HuH-7.5 (cell line): Measurements from ENCODE around the gene ZNF132.
"Not testable (repeated sequence)": the region's sequence is repeated elsewhere in the genome, so short reads cannot be mapped to it uniquely, and the experiment has no call there.

Experiments used
- DNase-seq: peaks from one replicate; pipeline ENCODE4 v3.0.0; 2011; ENCODE audit warnings: low spot score

ZNF132 gene

GRCh38 chr19:58439576-58440554 lies at the start of gene ZNF132:
TSS of gene ZNF132 (minus strand) at chr19:58440153. CDS start at chr19:58439821, 332 bp downstream.
- no peak for DNase-seq

DNA sequence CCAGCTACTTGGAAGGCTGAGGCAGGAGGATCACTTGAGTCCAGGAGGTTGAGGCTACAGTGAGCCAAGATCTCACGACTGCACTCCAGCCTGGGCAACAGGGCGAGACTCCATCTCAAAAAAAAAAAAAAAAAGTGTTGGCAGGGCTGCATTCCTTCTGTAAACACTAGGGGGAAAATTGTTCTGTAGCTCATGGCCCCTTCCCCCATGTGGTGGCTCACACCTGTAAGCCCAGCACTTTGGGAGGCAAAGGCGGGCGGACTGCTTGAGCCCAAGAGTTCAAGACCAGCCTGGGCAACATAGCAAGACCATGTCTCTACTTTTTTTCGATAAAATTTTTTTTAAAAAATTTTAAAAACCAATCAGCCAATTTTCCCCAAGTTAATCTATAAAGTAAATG lies 44.4 kb upstream of the ZNF132 start:
- DNase-seq: not testable (repeated sequence)

DNA sequence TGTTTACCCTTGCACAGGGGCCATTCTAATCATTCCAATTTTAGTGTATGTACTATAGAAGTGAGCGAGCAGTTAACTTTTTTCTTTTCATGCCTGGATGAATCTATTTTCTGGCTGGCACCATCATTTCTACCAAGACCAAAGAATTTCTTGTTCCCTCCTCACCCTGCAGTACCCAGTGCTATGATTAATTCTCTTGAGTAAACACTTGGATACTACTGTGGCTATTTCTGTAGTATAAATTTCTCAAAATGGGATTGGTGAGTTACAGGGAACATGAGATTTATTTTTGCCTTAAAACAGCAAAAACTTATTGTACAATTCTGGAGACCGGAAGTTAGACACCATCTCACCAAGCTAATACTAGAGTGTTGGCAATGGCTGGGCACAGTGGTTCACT lies 43.8 kb upstream of the ZNF132 start:
- DNase-seq: no peak

DNA sequence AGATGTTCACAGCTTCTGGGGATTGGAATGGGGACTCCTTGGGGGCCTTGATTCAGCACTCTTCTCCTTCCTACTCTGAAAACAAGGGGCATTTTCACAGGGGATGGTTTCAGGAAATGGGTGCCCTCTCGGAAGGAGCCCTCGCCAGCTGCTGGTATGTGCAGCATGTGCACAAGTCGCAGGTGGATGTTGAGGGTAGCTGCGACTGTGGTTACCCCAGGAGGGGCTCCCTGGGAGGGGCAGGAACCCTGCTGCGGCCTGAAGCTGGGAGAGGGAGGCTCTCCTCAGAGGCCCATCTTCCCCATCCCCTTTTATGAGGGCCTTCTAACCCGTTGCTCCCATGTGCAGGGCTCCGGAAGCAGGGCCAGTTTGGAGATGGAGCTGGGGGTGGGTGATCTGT lies 42.4 kb upstream of the ZNF132 start:
- no peak for DNase-seq

GRCh38 chr19:58480831-58481230 lies 40.9 kb upstream of the ZNF132 start:
- DNase-seq: no peak

- DNase-seq: no peak
These were observed 40.5 kb upstream of the ZNF132 start for GRCh38 chr19:58480481-58480830.

- no peak for DNase-seq
These were observed 40.0 kb upstream of the ZNF132 start for GRCh38 chr19:58479736-58480480.

GRCh38 chr19:58479303-58479702 lies 39.4 kb upstream of the ZNF132 start:
- DNase-seq: no peak

GRCh38 chr19:58477871-58478270 lies 37.9 kb upstream of the ZNF132 start:
- DNase-seq: no peak

GRCh38 chr19:58477130-58477529 lies 37.2 kb upstream of the ZNF132 start:
- DNase-seq: no peak

DNA sequence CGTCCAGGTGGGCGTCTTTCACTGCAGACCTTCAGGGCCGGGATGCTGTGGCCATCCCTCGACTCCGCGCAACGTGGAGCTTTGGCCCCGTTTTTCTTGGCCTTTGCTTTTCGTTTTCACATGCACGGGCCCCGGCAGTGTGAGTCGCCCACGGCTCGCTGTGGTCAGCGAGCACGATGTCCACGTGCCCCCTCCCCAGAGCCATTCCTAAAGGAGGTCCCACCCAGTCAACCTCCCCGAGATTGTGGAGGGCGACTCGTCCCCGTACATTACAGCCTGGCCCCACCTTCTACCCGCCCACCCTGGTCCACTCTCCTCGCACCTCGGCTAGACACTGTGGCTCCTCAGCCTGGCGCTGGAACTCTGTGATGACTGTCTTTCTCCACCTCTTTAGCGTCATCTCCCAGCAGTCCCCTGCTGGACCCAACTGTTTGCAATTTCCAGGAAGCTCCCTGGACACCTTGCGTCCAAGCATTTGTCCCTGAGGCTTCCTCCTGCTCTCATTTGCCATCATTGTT lies 36.6 kb upstream of the ZNF132 start:
- DNase-seq: peak; percentile 42

GRCh38 chr19:58475714-58476497 lies 36.0 kb upstream of the ZNF132 start, which contains the start of gene ZNF446:
TSS of gene ZNF446 (plus strand) at chr19:58476352. CDS start at chr19:58477219, 867 bp downstream.
- peak; percentile 98 for DNase-seq

- DNase-seq: no peak
These were observed 35.2 kb upstream of the ZNF132 start for GRCh38 chr19:58474997-58475713.

DNA sequence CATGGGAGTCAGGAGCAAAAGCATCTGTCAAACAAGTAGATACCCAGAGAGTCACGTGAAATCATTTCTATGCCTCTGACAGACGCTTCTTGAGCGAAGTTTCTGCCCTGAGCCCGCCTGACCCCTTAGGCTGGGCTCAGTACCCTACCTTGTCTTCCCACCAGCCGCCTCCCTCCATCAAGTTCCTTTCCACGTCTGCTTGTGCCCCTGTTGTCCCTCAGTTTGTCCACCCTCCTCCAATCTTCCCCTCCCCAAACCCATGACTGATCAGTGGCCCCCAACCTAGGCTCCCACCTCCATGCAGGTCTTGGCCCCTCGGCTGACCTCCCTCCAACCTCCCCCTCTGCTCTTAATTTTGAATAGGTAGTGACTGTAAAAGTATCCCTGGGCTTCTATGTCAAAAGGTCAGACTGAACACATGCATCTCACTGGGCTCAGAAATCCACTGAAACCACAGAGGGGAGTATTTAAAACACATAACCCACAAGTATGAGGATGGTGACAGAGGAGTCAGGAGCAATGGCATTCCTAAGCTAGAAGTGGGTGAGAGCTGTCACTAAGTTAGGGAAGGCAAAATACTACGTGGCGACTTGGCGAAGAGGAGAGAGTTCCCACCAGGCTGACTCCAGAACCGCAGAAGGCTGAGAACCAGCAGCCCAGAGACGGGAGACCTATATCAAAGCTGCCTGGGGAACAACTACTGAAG lies 34.5 kb upstream of the ZNF132 start:
- no peak for DNase-seq

- no peak for DNase-seq
These were observed 33.8 kb upstream of the ZNF132 start for GRCh38 chr19:58473775-58474174.

- DNase-seq: no peak
These were observed 31.8 kb upstream of the ZNF132 start for GRCh38 chr19:58471736-58472135.

- DNase-seq: not testable (repeated sequence)
These were observed 31.0 kb upstream of the ZNF132 start for GRCh38 chr19:58470837-58471543.

DNA sequence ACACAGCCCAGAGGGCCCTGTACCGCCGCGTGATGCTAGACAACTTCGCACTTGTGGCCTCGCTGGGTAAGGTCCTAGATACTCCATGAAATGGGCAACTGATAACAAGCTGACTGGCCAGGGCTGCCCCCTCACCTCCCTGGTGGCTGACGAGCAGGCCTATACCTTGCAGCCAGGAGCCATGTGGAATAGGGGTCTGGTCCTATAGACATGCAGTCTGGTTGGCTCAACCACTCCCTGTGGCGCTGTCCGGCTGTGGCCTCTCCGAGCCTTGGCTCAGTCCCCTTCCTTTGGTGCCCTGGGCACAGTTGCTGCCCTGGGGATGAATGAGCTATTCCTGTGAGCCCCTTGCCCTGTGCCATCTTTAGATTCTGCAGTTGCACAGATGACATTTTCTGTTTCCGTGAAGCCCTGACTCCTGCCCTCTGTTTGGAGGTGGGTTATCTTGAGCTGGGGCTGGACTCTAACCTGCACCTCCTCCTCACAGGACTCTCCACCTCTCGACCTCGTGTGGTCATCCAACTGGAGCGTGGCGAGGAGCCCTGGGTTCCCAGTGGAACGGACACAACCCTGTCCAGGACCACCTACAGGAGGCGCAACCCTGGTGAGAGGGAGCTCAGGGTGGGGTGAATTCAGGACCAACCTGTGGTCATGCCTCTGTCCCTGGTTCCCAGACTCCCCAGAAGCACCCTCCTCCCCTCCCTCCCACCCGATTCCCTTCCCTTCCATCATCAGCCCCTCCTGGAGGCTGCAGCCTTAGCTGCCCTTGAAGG lies 29.5 kb upstream of the ZNF132 start:
- DNase-seq: no peak

- no peak for DNase-seq
These were observed 28.4 kb upstream of the ZNF132 start for GRCh38 chr19:58468216-58468839.
